Endothelial cell of umbilical vein (primary cell): ENCODE measurements around the gene CCNJL. TPM values are rescaled to one million over a fixed set of nuclear protein-coding genes. Genes with fewer than 3 reads are reported as not detected.

Experiments
- BruUV-seq: library from RNA; stranded (reverse); fragments of 400-500 nt; replicated peaks from 2 replicates; lab custom pipeline; 2021; lab: Mats Ljungman, UMichigan
- CTCF ChIA-PET: fragments of 300-600, 350-600 bp; sonication (Branson Sonifier 250); formaldehyde crosslinking; loops from one replicate; lab custom pipeline; 2021; ENCODE audit warnings: antibody characterized with exemption, inconsistent platforms; lab: Charles Lee
- POLR2A ChIA-PET: fragments of 300-600, 350-600 bp; sonication (Branson Sonifier 250); formaldehyde crosslinking; loops from one replicate; lab custom pipeline; 2021; ENCODE audit warnings: antibody characterized with exemption, inconsistent platforms; lab: Charles Lee
- DNase-seq: peaks from one replicate; pipeline ENCODE4 v3.0.0-alpha.2; 2011; ENCODE audit warnings: low read depth, low spot score
- FAIRE-seq: peaks from 2 replicates; lab custom pipeline; 2011; peaks lifted over from hg19 to GRCh38; lab: Jason Lieb, UNC
- H2AFZ ChIP-seq: 2 replicates; pipeline ENCODE4 v1.6.0; 2012; ENCODE audit warnings: low read depth, low read length, control low read depth, inconsistent platforms
- H3K27ac ChIP-seq: 2 replicates; pipeline ENCODE4 v1.5.1; 2011; ENCODE audit warnings: low read depth, mild to moderate bottlenecking, control low read depth, low read length, moderate library complexity; ENCODE audit not compliant: insufficient read depth
- H3K27me3 ChIP-seq, 2 experiments: 2 replicates each; pipeline versions ENCODE4 v1.6.0 to v1.6.1; 2011; ENCODE audit warnings: low read length in 2 of 2, mixed read lengths in 1 of 2; ENCODE audit not compliant: control insufficient read depth in 2 of 2, insufficient read depth in 2 of 2
- H3K36me3 ChIP-seq, 2 experiments: 2 replicates in 1 of 2; 3 replicates in 1 of 2; pipeline ENCODE4 v1.5.1; 2011; ENCODE audit warnings: low read length in 2 of 2, mild to moderate bottlenecking in 1 of 2, moderate library complexity in 1 of 2; ENCODE audit not compliant: control insufficient read depth in 2 of 2, insufficient read depth in 2 of 2; ENCODE audit errors: extremely low read depth in 1 of 2
- H3K4me1 ChIP-seq: 3 replicates; pipeline ENCODE4 v1.5.1; 2011; ENCODE audit warnings: mild to moderate bottlenecking, low read length; ENCODE audit not compliant: control insufficient read depth, insufficient read depth; ENCODE audit errors: extremely low read depth
- H3K4me2 ChIP-seq: 2 replicates; pipeline ENCODE4 v1.6.1; 2011; ENCODE audit warnings: low read length, control low read depth, mixed read lengths; ENCODE audit not compliant: insufficient read depth
- H3K4me3 ChIP-seq, 3 experiments: fragments of 200-600 bp in 1 of 3; sonication (generic), shearing (Covaris generic) in 1 of 3; replicated peaks in 1 of 3; 2 replicates each; pipeline ENCODE4 v1.5.1; 2011 to 2016; ENCODE audit warnings: control low read depth in 3 of 3, low read length in 3 of 3, mild to moderate bottlenecking in 2 of 3, inconsistent platforms in 1 of 3, low read depth in 1 of 3, moderate library complexity in 1 of 3; ENCODE audit not compliant: insufficient read depth in 1 of 3
- H3K79me2 ChIP-seq: 2 replicates; pipeline ENCODE4 v1.6.0; 2012; ENCODE audit warnings: low read length, inconsistent platforms; ENCODE audit not compliant: control insufficient read depth, insufficient read depth
- H3K9ac ChIP-seq: replicated peaks from 2 replicates; pipeline ENCODE3; 2011; ENCODE audit warnings: low read length, control low read depth; ENCODE audit not compliant: insufficient read depth; ENCODE audit errors: extremely low read depth
- H3K9me1 ChIP-seq: replicated peaks from 3 replicates; pipeline ENCODE4 v1.6.0; 2011; ENCODE audit warnings: mild to moderate bottlenecking, low read length; ENCODE audit not compliant: control insufficient read depth, insufficient read depth; ENCODE audit errors: extremely low read depth
- H3K9me3 ChIP-seq: replicated peaks from 2 replicates; pipeline ENCODE4 v1.5.1; 2012; ENCODE audit warnings: low read length, inconsistent platforms; ENCODE audit not compliant: control insufficient read depth, insufficient read depth
- H4K20me1 ChIP-seq: replicated peaks from 2 replicates; pipeline ENCODE3; 2011; ENCODE audit warnings: mild to moderate bottlenecking, low read length; ENCODE audit not compliant: control insufficient read depth, insufficient read depth; ENCODE audit errors: extremely low read depth
- CTCF ChIP-seq, 2 donors: IDR thresholded peaks; 1 replicate in 1 of 2; 2 replicates in 1 of 2; pipeline ENCODE4 v1.5.1; 2011; ENCODE audit warnings: low read length in 2 of 2, mild to moderate bottlenecking in 2 of 2, moderate library complexity in 2 of 2, control low read depth in 1 of 2, inconsistent platforms in 1 of 2, low read depth in 1 of 2; ENCODE audit not compliant: insufficient read depth in 1 of 2; ENCODE audit errors: extremely low read depth in 1 of 2
- EZH2 ChIP-seq: IDR thresholded peaks from 2 replicates; pipeline ENCODE4 v1.6.1; 2012; ENCODE audit warnings: borderline replicate concordance, low read depth, mild to moderate bottlenecking, moderate library complexity, low read length, inconsistent platforms; ENCODE audit not compliant: severe bottlenecking
- FOS ChIP-seq: IDR thresholded peaks from 2 replicates; pipeline ENCODE4 v1.6.1; 2011; ENCODE audit warnings: mild to moderate bottlenecking, low read length, moderate library complexity, borderline replicate concordance; ENCODE audit not compliant: insufficient read depth
- GATA2 ChIP-seq: IDR thresholded peaks from 2 replicates; pipeline ENCODE4 v1.7.0; 2011; ENCODE audit warnings: low read depth, mild to moderate bottlenecking, moderate library complexity, mixed read lengths, low read length; ENCODE audit not compliant: insufficient read length, insufficient read depth
- JUN ChIP-seq: IDR thresholded peaks from 2 replicates; pipeline ENCODE4 v1.6.1; 2011; ENCODE audit warnings: borderline replicate concordance, low read depth; ENCODE audit not compliant: insufficient read length, insufficient read depth
- MAX ChIP-seq: IDR thresholded peaks from 2 replicates; pipeline ENCODE4 v1.6.1; 2011; ENCODE audit not compliant: insufficient read depth, insufficient read length
- MYC ChIP-seq: IDR thresholded peaks from one replicate; pipeline ENCODE4 v1.6.1; 2011; ENCODE audit warnings: mild to moderate bottlenecking, low read depth, low read length
- POLR2A ChIP-seq: IDR thresholded peaks from 2 replicates; pipeline ENCODE4 v1.6.1; 2012; ENCODE audit warnings: low read depth, mild to moderate bottlenecking, control low read depth, low read length
- POLR2AphosphoS5 ChIP-seq: IDR thresholded peaks from 2 replicates; pipeline ENCODE4 v1.6.1; 2012; ENCODE audit warnings: low read depth, mild to moderate bottlenecking, control low read depth, low read length, moderate library complexity; ENCODE audit not compliant: insufficient read depth
- dilution Hi-C: fragments of 300-500 bp; cut with MboI; formaldehyde crosslinking; loops from one replicate; pipeline ENCODE4 v1.15.0; 2019; ENCODE audit warnings: low sequenced_read_pairs; ENCODE audit not compliant: extremely low pct_ligation_motif_present
- intact Hi-C: fragments of 100-400 bp; cut with micrococcal nuclease; formaldehyde crosslinking; loops from one replicate; pipeline ENCODE4 v1.10.0; 2022
- polyA plus RNA-seq, 4 experiments: library from polyadenylated mRNA; depleted of rRNA in 3 of 4; stranded (reverse) in 3 of 4; unstranded in 1 of 4; fragments of >200 nt; gene quantifications; 2 replicates each; pipeline versions ENCODE4 v1.2.1 to v1.2.3, GENCODE V29; 2011 to 2012; ENCODE audit warnings: missing spikeins in 1 of 4
- total RNA-seq: library from RNA; stranded (reverse); gene quantifications from 2 replicates; pipeline ENCODE4 v1.2.3, GENCODE V29; 2021

Gene CCNJL
- total and polyA plus RNA-seq, 2 donors (not counting 3 experiments of a cell fraction or from before 2014, with no cell fraction given) = 20.0 to 21.3 TPM

GRCh38 chr5:160209917-160210316 is 102.4 kb downstream of the CCNJL start:
- H3K4me1 ChIP-seq = no peaks in the 10 kb centered on the region
- H3K79me2 ChIP-seq = no peaks in the 10 kb centered on the region
- H3K9me3 ChIP-seq = no peaks in the 10 kb centered on the region
- no peaks in the 10 kb centered on the region for H4K20me1 ChIP-seq
- POLR2A ChIA-PET = no interaction called here
- dilution Hi-C loops = no loop called here
- H3K27me3 ChIP-seq = no peaks in the 10 kb centered on the region
- TF ChIP-seq MAX = no peak
- TF ChIP-seq JUN = no peak
- no peak for TF ChIP-seq POLR2AphosphoS5
- TF ChIP-seq MYC = no peak
- no peak for TF ChIP-seq POLR2A
- no peak for TF ChIP-seq GATA2
- TF ChIP-seq EZH2 = no peak
- TF ChIP-seq CTCF (IDR thresholded peaks at IDR 0.05; ENCODE audit: extremely low read depth in 1 of 2, insufficient read depth in 1 of 2, low read depth in 1 of 2, low read length in 2 of 2) = no peak
- no peak for TF ChIP-seq FOS
- no peak overlapping the region for H2AFZ ChIP-seq
- no peak for FAIRE-seq
- no peak overlapping the region for H3K9ac ChIP-seq
- H3K4me3 ChIP-seq = no peak overlapping the region
- no peaks in the 10 kb centered on the region for H3K9me1 ChIP-seq
- no peak overlapping the region for H3K4me2 ChIP-seq
- intact Hi-C loops = no loop called here
- no TSS peak for BruUV-seq
- DNase-seq = no peak
- H3K27ac ChIP-seq = no peak overlapping the region
- CTCF ChIA-PET = interaction anchor here (1.6 to 1.7 kb wide), 2 partner anchors 7 to 12 kb away, joined by 3 to 5 read pairs; no protein-coding TSS in a partner anchor
- H3K36me3 ChIP-seq = no peaks in the 10 kb centered on the region
